ENCODE data around the gene GABRD. TPM values are rescaled to one million over a fixed set of nuclear protein-coding genes. Genes with fewer than 3 reads are reported as not detected.
A peak's percentile ranks its signal among the peaks of the same experiment; 100 is the strongest.

The GABRD gene
- total and polyA plus RNA-seq, 2 of the 13 experiments (the other 11 are each of a cell fraction or from before 2014, with no cell fraction given), result not detected

- in situ Hi-C loops (cut with HindIII; ENCODE audit: extremely low pct_ligation_motif_present, low pct_unique_long_range_greater_than_20kb) (no loop called here), intact Hi-C loops (cut with micrococcal nuclease; ENCODE audit: unreplicated experiment) (no loop called here)
- Histone ChIP-seq H3K36me3 (replicated peaks in 1 of 2; ENCODE audit: control insufficient read depth in 1 of 2, insufficient read depth in 2 of 2, low read length in 2 of 2) (no peaks in the 10 kb centered on the region), H3K79me2 (ENCODE audit: insufficient read depth, low read length) (no peaks in the 10 kb centered on the region), H3K4me1 (ENCODE audit: insufficient read depth, low read length) (no peaks in the 10 kb centered on the region), H3K9ac (ENCODE audit: insufficient read depth, low read depth, low read length) (no peak overlapping the region), H4K20me1 (ENCODE audit: insufficient read depth, low read length) (no peaks in the 10 kb centered on the region), H2AFZ (ENCODE audit: low read length) (no peak overlapping the region), H3K4me3 (replicated peaks in 1 of 3; ENCODE audit: insufficient read depth in 1 of 3, low read depth in 2 of 3, low read length in 3 of 3) (no peak overlapping the region), H3K9me3 (ENCODE audit: low read length) (no peaks in the 10 kb centered on the region), H3K27ac (ENCODE audit: extremely low read length, insufficient read depth, low read length) (no peak overlapping the region), H3K27me3 (ENCODE audit: control insufficient read depth in 1 of 2, insufficient read depth in 2 of 2, low read length in 2 of 2) (peaks cover 13 to 63% of the 10 kb centered on the region in 2 experiments), H3K4me2 (ENCODE audit: low read depth, low read length) (no peak overlapping the region)
- CTCF ChIA-PET (ENCODE audit: low intra/inter-chr PET ratio, low total read pairs), result no interaction called here
- 33% methylated on average over 18 of the region's 27 CpGs for WGBS (ENCODE audit: low lambda C conversion rate)
- FAIRE-seq (no peak), ATAC-seq (peak; percentile 51; the same call in 2 of the 3 replicates), DNase-seq (ENCODE audit: low spot score) (no peak)
- POLR2A ChIA-PET, result no interaction called here
- no peak for TF ChIP-seq KDM4B (CRISPR knock-in tag; IDR thresholded peaks at IDR 0.05)
- no peak for TF ChIP-seq ZNF784 (CRISPR knock-in tag; IDR thresholded peaks at IDR 0.05; ENCODE audit: borderline replicate concordance)
- TF ChIP-seq ZNF589 (CRISPR knock-in tag; conservative IDR thresholded peaks at IDR 0.05), result no peak
- no peak for TF ChIP-seq ZNF205 (CRISPR knock-in tag; IDR thresholded peaks at IDR 0.05)
- no peak for TF ChIP-seq PHF5A (CRISPR knock-in tag; IDR thresholded peaks at IDR 0.05; ENCODE audit: low read depth, unreplicated experiment)
- TF ChIP-seq ZIK1 (CRISPR knock-in tag; IDR thresholded peaks at IDR 0.05; ENCODE audit: borderline replicate concordance, low read depth), result no peak
- TF ChIP-seq NFE2L2 (IDR thresholded peaks at IDR 0.05; ENCODE audit: low read length), result no peak
- TF ChIP-seq ZGPAT (CRISPR knock-in tag; IDR thresholded peaks at IDR 0.05), result no peak
- no peak for TF ChIP-seq MLX (CRISPR knock-in tag; IDR thresholded peaks at IDR 0.05)
- TF ChIP-seq TAF1 (CRISPR knock-in tag; IDR thresholded peaks at IDR 0.05), result no peak
- no peak for TF ChIP-seq HNRNPL (IDR thresholded peaks at IDR 0.05; ENCODE audit: low read depth, low read length)
- BruUV-seq (replicated peaks), result no TSS peak
These were observed 9.8 kb upstream of the GABRD start for GRCh38 chr1:2009101-2010053.

Measured in HepG2 (cell line).